ENCODE measurements around the gene PRR20G. TPM values are rescaled to one million over a fixed set of nuclear protein-coding genes. Genes with fewer than 3 reads are reported as not detected.

PRR20G gene
- polyA plus RNA-seq, 3 donors, result not detected

- Mint-ChIP-seq H3K27ac (no peak overlapping the region), H3K9me3 (peaks cover 4 to 16% (median 13%) of the 10 kb centered on the region in 7 donors), H3K4me3 (no peak overlapping the region), H3K4me1 (no peaks in the 10 kb centered on the region), H3K36me3 (no peaks in the 10 kb centered on the region), H3K27me3 (ENCODE audit: low read depth in 3 of 3) (peaks cover 2 to 3% (median 2%) of the 10 kb centered on the region in 3 donors)
- Histone ChIP-seq H3K9me3 (replicated peaks in 1 of 2; ENCODE audit: control insufficient read depth in 1 of 2, insufficient read depth in 1 of 2, low read length in 2 of 2) (peaks cover 6 to 14% of the 10 kb centered on the region in 2 donors), H3K27ac (ENCODE audit: low read depth in 1 of 2, low read length in 2 of 2) (no peak overlapping the region), H4K20me1 (ENCODE audit: insufficient read depth, low read length) (no peaks in the 10 kb centered on the region), H3K4me3 (replicated peaks in 1 of 3; ENCODE audit: low read depth in 2 of 3, low read length in 3 of 3) (no peak overlapping the region), H3K4me1 (ENCODE audit: control insufficient read depth in 1 of 2, insufficient read depth in 2 of 2, low read length in 2 of 2) (no peaks in the 10 kb centered on the region), H3K9ac (ENCODE audit: insufficient read depth, low read length, poor library complexity, severe bottlenecking) (no peak overlapping the region), H3K27me3 (ENCODE audit: control insufficient read depth in 2 of 2, insufficient read depth in 2 of 2, low read length in 2 of 2) (no peaks in the 10 kb centered on the region), H3K79me2 (ENCODE audit: insufficient read depth, low read length) (no peaks in the 10 kb centered on the region), H3K36me3 (replicated peaks in 1 of 2; ENCODE audit: control insufficient read depth in 1 of 2, insufficient read depth in 2 of 2, low read length in 2 of 2) (no peaks in the 10 kb centered on the region), H2AFZ (ENCODE audit: insufficient read depth, low read depth, low read length, poor library complexity, severe bottlenecking) (no peak overlapping the region), H3K4me2 (replicated peaks; ENCODE audit: extremely low read depth, low read length, poor library complexity, severe bottlenecking) (no peak overlapping the region)
- intact Hi-C loops (cut with micrococcal nuclease), result no loop called here
- TF ChIP-seq CTCF (IDR thresholded peaks at IDR 0.05), result no peak
- WGBS (ENCODE audit: insufficient coverage), result 40% methylated on average over 1 of the region's 3 CpGs
- DNase-seq, result no peak
These were observed 50.0 kb downstream of the PRR20G start for GRCh38 chr3:127237835-127238234.

DNA sequence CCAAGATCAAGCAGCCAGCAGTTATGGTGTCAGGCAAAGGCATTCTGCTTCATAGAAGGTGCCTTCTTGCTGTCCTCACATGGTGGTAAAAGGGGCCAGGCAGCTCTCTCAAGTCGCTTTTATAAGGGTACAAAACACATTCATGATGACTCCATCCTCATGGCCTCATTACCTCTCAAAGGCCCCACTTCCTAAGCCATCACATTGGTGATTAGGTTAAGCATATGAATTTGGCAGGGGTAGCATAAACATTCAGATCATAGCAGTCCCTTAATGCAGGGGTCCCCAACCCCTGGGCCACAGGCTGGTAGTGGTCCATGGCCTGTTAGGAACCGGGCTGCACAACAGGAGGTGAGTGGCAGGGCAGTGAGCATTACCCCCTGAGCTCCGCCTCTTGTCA is 52.1 kb downstream of the PRR20G start:
- no peak for TF ChIP-seq CTCF (IDR thresholded peaks at IDR 0.05)
- H3K4me3 Mint-ChIP-seq, result no peak overlapping the region
- H3K36me3 Mint-ChIP-seq, result no peaks in the 10 kb centered on the region
- H3K9me3 ChIP-seq (replicated peaks in 1 of 2; ENCODE audit: control insufficient read depth in 1 of 2, insufficient read depth in 1 of 2, low read length in 2 of 2), result peaks cover 0 to 5% of the 10 kb centered on the region in 2 donors
- no peaks in the 10 kb centered on the region for H3K27me3 ChIP-seq (ENCODE audit: control insufficient read depth in 2 of 2, insufficient read depth in 2 of 2, low read length in 2 of 2)
- no peaks in the 10 kb centered on the region for H3K4me1 Mint-ChIP-seq
- H4K20me1 ChIP-seq (ENCODE audit: insufficient read depth, low read length), result no peaks in the 10 kb centered on the region
- H3K27ac ChIP-seq (ENCODE audit: low read depth in 1 of 2, low read length in 2 of 2), result no peak overlapping the region
- H3K4me1 ChIP-seq (ENCODE audit: control insufficient read depth in 1 of 2, insufficient read depth in 2 of 2, low read length in 2 of 2), result no peaks in the 10 kb centered on the region
- intact Hi-C loops (cut with micrococcal nuclease), result no loop called here
- H3K27me3 Mint-ChIP-seq (ENCODE audit: low read depth in 3 of 3), result peaks cover 2 to 5% (median 2%) of the 10 kb centered on the region in 3 donors
- no peak overlapping the region for H3K4me2 ChIP-seq (replicated peaks; ENCODE audit: extremely low read depth, low read length, poor library complexity, severe bottlenecking)
- H2AFZ ChIP-seq (ENCODE audit: insufficient read depth, low read depth, low read length, poor library complexity, severe bottlenecking), result no peak overlapping the region
- no peaks in the 10 kb centered on the region for H3K79me2 ChIP-seq (ENCODE audit: insufficient read depth, low read length)
- no peak overlapping the region for H3K4me3 ChIP-seq (replicated peaks in 1 of 3; ENCODE audit: low read depth in 2 of 3, low read length in 3 of 3)
- 83% methylated on average over 1 of the region's 3 CpGs for WGBS (ENCODE audit: insufficient coverage)
- DNase-seq, result no peak
- H3K27ac Mint-ChIP-seq, result no peak overlapping the region
- no peaks in the 10 kb centered on the region for H3K36me3 ChIP-seq (replicated peaks in 1 of 2; ENCODE audit: control insufficient read depth in 1 of 2, insufficient read depth in 2 of 2, low read length in 2 of 2)
- peaks cover 1 to 9% (median 5%) of the 10 kb centered on the region in 7 donors for H3K9me3 Mint-ChIP-seq
- H3K9ac ChIP-seq (ENCODE audit: insufficient read depth, low read length, poor library complexity, severe bottlenecking), result no peak overlapping the region

Measured in CD14-positive monocyte (primary cell).